HG03432 (cell line): Measurements from ENCODE around the gene ZMPSTE24.
"Not testable (repeated sequence)": the region's sequence is repeated elsewhere in the genome, so short reads cannot be mapped to it uniquely, and the experiment has no call there.

Source experiments
- ATAC-seq: cut with Tn5 transposase; IDR thresholded peaks from one replicate; pipeline ENCODE4 v1.9.1; 2021; ENCODE audit warnings: mild to moderate bottlenecking, moderate library complexity; ENCODE audit not compliant: unreplicated experiment

ZMPSTE24 gene

DNA sequence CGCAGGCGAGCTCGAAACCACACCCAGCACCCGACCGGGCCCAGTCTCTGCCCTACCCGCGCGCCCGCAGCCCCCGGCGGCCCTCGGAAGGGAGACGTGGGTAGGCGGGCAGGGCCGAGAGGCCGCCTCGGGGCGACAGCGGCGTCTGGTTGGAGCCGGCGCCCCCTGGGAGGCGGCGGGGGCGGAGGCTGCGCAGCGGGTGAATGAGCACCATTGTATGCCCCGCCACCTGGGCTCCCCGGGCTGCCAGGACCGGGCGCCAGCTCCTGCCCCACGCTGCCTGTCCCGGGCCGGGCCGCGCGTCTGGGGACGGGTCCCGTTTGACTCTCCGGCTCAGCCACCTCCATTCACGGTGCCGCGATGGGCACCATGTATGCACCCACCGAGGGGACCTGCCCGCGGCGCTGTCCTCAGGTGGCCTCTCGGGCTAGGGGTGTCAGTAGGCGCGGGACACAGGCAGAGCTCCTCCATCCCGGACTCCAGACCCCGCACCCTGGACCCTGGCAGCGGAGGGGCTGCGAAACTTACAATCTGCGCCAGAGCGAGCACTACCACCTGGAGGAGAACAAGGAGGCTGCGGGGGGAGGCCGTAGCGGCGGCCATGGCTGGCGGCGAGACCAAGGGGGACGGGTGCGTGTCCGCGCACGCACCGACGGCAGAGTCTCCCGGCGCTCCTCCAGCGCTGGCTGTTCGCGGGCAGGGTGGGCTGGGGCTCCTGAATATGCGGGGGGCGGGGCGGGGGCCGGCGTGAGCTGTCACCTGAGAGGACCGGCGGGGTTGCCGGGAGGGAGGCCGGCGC, 58.8 kb downstream of the ZMPSTE24 start, which contains the start of gene COL9A2:
TSS of gene COL9A2 (minus strand) at position 692 of the 799 bp plus-strand sequence. CDS start at position 603, 89 bp downstream.
- peak; percentile 42 for ATAC-seq

DNA sequence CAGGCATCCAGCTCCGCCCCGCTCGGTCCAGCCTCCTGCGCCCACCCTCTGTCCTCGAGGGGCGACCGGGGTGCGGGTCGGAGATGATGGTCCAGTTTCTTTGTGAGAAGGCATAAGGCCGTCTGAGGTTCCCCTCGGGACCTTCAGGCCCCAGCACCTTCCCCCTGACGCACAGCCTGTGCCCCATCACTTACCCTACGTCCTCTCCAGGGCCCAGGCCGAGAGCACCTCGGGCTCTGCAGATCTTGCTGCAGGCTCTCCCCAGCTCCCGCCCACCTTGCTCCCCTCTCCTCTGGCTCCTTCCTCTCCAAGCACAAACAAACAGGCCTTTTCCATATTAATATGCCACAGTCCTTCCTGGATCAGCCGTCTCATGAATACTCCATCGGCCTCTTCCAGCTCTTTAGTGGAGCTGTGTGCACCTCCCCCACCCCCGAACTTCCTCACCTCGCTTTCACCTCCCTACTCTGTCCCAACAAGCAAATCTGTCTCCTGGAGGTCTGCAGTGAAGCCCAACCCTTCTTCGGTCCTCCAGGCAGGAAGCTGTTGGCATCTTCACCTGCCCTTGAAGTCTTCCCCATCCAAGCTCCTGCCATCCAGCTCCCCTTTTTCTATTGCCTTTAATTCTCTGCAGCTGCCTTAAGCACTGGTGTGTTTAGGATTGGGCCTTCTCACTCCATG, 59.5 kb downstream of the ZMPSTE24 start:
- ATAC-seq, result no peak

DNA sequence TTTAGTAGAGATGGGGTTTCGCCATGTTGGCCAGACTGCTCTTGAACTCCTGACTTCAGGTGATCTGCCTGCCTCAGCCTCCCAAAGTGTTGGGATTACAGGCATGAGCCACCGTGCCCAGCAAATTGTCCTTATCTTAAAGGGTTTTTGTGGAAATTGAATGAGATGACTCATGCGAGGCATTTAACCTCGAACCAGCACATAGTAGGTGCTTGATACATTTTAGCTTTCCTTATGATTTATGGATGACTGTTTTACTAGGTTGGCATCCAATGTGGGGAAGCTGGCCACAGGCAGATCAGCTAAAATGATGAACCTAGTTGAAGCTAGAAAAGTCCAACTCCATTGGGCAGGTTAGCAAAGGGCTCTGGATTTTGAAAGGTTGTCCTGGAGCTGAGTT, 60.4 kb downstream of the ZMPSTE24 start:
- no peak for ATAC-seq

DNA sequence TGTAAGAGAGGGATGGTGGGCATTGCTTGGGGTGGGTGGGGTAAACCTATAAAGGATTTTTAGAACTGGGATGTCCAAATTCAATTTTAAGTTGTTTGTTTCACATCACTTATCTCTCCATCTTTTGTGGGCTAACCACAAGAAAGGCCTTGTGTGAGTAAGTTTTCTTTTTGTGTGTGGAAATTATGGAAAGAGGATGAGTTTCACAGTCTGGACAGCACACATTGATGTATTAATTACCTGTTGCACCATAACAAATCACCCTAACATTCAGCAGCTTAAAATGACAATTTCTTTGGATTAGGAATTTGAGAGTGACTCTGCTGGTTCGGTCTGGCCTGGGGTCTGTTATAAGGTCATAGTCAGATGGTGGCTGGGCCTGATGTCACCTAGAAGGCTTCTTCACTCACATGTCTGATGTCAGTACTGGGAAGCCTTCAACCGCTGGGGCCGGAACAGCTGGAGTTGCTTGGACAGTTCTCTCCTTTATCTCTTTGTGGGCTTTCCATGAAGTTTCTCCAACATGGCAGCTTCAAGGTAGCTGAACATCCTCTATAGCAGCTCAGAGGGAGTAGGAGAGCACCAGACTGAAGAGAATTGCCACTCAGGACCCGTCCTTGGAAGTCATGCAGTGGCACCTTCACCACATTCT, 61.1 kb downstream of the ZMPSTE24 start:
- ATAC-seq, result no peak

DNA sequence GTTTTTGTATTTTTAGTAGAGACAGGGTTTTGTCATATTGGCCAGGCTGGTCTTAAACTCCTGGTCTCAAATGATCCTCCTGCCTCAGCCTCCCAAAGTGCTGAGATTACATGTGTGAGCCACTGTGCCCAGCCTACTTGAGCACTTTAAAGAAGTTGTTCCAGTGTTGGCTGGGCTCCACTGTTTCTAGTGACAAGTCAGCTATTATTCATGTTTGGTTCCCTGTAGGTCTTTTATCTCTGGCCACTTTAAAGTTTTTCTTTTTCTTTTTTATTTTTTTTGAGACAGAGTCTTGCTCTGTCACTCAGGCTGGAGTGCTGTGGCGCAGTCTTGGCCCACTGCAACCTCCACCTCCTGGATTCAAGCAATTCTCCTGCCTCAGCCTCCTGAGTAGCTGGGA, 73.4 kb downstream of the ZMPSTE24 start:
- ATAC-seq, result not testable (repeated sequence)

DNA sequence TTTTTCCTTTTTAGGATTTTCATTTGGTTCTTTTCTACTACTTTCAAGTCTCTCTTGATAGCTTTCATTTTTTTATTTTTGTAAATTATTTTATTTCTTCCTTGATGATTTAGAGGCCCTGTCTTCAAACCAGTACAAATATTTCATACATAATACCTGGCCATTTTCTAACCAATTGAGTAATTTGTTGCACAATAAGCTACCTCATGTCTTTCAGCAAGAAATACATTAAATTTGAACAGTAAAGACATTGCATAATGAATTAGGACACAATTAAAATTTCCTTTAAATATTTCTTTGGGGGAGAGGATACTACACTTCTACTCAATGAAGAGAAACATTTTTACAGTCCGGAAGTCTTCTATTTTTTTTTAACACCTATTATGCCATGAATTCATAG, 74.7 kb downstream of the ZMPSTE24 start:
- ATAC-seq, result no peak

DNA sequence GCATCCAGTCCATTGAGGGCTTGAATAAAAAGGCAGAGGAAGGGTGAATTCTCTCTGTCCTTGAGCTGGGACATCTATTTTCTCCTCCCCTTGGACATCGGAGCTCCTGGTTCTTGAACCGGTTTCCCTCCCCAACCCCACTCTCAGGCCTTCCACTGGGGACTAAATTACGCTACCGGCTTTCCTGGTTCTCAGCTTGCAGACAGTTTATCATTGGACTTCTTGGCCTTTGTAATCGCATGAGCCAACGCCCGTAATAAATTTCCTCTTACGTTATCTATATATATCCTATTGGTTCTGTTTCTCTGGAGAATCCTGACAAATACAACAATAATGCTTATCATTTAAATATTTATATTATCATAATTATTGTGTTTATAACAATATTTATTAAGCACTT, 79.4 kb downstream of the ZMPSTE24 start:
- no peak for ATAC-seq

DNA sequence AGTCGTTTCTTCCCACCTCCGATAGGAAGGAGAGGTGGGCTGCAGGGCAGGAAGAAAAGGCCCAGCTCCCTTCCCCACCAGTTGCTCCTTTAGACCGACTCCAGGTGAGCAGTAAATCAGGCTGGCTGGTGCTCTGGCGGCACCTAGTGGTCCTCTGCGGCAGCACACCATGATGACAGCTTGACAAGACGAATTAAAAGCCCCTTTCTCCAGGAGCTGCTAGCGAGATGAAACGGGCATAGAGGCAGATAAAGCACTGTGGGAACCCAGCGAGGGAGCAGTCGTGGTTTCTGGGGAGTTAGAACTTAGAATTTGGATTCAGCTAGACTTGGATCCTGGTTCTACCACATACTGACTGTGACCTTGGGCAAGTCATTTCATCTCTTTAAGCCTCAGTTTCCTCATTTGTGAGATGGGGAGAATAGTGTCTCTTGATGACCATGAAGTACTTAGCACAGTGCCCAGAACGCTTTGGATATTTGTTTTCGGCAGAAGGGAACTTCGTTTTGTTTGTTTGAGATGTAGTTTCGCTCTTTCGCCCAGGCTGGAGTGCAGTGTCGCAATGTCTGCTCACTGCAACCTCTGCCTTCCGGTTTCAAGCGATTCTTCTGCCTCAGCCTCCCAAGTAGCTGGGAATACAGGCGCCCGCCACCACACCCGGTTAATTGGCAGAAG, 80.8 kb downstream of the ZMPSTE24 start:
- no peak for ATAC-seq

DNA sequence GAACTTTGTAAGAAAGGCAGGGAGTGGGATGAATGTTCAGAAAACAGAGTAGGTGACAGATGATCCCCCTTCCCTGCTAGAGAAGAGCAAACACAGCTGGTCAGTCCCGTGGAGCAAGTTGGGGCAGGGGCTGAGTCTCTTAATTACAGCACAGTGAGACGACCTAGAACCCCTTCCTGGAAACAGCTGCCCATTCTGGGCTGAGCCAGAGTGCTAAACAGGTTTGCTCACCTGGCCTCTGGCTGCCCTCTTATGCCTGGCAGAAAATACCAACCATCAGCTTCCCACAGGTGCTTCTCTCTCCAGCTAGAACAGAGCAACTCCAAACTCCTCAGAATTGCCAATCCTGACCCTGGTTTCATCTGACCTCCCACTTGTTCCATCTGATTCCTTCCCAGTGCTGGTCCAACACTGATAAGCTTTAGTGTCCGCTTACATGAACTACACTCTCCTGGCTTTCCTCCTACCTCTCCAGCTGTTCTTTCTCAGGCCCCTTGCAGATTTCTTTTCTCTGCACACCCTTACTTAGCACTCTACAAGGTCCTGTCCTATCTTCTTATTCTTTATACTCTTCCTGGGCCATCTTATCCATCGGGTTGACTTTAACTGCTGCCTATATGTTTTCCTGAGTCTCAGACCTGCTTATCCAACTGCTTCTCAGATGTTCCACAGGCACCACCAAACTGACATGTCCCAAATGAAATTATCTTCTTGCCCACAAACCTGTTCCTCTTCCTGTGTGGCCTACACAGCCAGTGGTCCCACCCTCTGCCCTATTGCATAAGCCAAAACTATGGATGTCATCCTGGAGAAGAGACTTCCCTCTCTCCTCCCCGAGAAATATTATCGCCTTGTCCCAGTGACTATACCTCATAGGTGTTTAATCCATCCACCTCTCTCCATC, 81.6 kb downstream of the ZMPSTE24 start:
- ATAC-seq, result no peak

DNA sequence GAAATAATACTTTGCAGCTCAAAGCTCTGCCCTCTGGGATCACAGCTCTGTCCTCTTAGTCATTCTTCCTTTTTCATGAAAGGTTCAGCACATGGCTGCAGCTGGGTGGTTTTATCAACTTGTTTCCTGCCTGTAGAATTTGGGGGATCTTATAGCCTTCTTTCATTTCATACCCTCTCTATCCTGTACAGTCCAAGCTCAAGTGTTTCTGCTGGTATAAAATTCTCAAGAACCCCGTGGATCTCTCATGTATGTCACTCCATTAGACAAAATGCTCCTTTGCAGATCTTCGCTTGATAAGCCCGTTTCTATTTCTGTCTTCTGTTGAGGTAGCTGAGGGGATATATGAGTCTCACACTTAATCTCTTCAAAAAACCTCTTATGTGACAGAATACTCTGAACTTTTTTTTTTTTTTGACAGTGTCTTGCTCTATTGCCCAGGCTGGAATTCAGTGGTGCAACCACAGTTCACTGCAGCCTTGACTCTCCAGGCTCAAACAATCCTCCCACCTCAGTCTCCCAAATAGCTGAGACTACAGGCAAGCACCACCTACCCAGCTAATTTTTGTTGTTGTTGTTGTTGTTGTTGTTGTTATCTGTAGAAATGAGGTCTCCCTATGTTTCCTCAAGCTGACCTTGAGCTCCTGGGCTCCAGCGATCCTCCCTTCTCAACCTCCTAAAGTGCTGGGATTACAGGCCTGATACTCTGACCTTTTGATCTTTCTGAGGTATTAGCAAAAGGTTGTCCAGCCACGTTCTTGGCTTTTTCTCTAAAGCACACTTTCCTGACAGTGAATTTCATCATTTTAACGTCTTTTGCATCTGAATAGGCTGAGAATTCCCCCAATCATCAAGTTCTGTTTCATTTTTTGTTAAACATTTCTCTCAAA, 83.7 kb downstream of the ZMPSTE24 start:
- no peak for ATAC-seq

DNA sequence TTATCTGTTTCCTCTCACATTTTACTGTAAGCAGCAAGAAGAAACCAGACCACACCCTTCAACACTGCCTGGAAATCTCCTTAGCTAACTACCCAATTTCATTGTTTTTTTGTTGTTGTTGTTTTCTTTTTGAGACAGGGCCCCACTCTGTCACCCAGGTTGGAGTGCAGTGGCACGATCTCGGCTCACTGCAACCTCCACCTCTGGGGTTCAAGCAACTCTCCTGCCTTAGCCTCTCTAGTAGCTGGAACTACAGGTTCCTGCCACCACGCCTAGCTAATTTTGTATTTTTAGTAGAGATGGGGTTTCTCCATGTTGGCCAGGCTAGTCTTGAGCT, 84.3 kb downstream of the ZMPSTE24 start:
- not testable (repeated sequence) for ATAC-seq
